Measurements from ENCODE around the gene GTF3C4.

Gene GTF3C4

GRCh38 chr9:132699956-132700355 is 29.7 kb downstream of the GTF3C4 start:
- peaks cover 11% of the 10 kb centered on the region for H3K9me3 ChIP-seq (ENCODE audit: low read length)
- no peaks in the 10 kb centered on the region for H4K20me1 ChIP-seq (ENCODE audit: insufficient read depth, low read length)
- no peak overlapping the region for H3K4me3 ChIP-seq (ENCODE audit: low read depth, low read length, poor library complexity, severe bottlenecking)
- H2AFZ ChIP-seq (ENCODE audit: low read length): no peak overlapping the region
- H3K9me2 ChIP-seq (ENCODE audit: low read depth, low read length): no peaks in the 10 kb centered on the region
- no peaks in the 10 kb centered on the region for H3K4me1 ChIP-seq (ENCODE audit: insufficient read depth, low read length, severe bottlenecking)
- no peaks in the 10 kb centered on the region for H3F3A ChIP-seq (ENCODE audit: insufficient read depth, low read length)
- no peak overlapping the region for H3K4me2 ChIP-seq (ENCODE audit: low read length)
- H3K36me3 ChIP-seq (ENCODE audit: insufficient read depth, low read length): no peaks in the 10 kb centered on the region
- no peaks in the 10 kb centered on the region for H3K27me3 ChIP-seq (ENCODE audit: insufficient read depth, low read length)
- no peaks in the 10 kb centered on the region for H3K79me2 ChIP-seq (ENCODE audit: insufficient read depth, low read length)
- no peak overlapping the region for H3K9ac ChIP-seq (ENCODE audit: low read length)
- H3K27ac ChIP-seq (ENCODE audit: low read depth, low read length, poor library complexity, severe bottlenecking): no peak overlapping the region
- no peak for TF ChIP-seq EZH2 (IDR thresholded peaks at IDR 0.05; ENCODE audit: borderline replicate concordance, low read length)
- no peak for TF ChIP-seq CTCF (IDR thresholded peaks at IDR 0.05; ENCODE audit: low read length)

GRCh38 chr9:132702254-132702653 is 32.0 kb downstream of the GTF3C4 start:
- H3K27me3 ChIP-seq (ENCODE audit: insufficient read depth, low read length): no peaks in the 10 kb centered on the region
- no peak overlapping the region for H3K4me3 ChIP-seq (ENCODE audit: low read depth, low read length, poor library complexity, severe bottlenecking)
- no peak overlapping the region for H3K9ac ChIP-seq (ENCODE audit: low read length)
- no peaks in the 10 kb centered on the region for H3K9me2 ChIP-seq (ENCODE audit: low read depth, low read length)
- H2AFZ ChIP-seq (ENCODE audit: low read length): no peak overlapping the region
- H3K79me2 ChIP-seq (ENCODE audit: insufficient read depth, low read length): no peaks in the 10 kb centered on the region
- no peak overlapping the region for H3K4me2 ChIP-seq (ENCODE audit: low read length)
- peaks cover 11% of the 10 kb centered on the region for H3K9me3 ChIP-seq (ENCODE audit: low read length)
- no peak overlapping the region for H3K27ac ChIP-seq (ENCODE audit: low read depth, low read length, poor library complexity, severe bottlenecking)
- H3K36me3 ChIP-seq (ENCODE audit: insufficient read depth, low read length): no peaks in the 10 kb centered on the region
- no peaks in the 10 kb centered on the region for H3F3A ChIP-seq (ENCODE audit: insufficient read depth, low read length)
- no peak for TF ChIP-seq EZH2 (IDR thresholded peaks at IDR 0.05; ENCODE audit: borderline replicate concordance, low read length)
- no peak for TF ChIP-seq CTCF (IDR thresholded peaks at IDR 0.05; ENCODE audit: low read length)
- H4K20me1 ChIP-seq (ENCODE audit: insufficient read depth, low read length): no peaks in the 10 kb centered on the region
- H3K4me1 ChIP-seq (ENCODE audit: insufficient read depth, low read length, severe bottlenecking): no peaks in the 10 kb centered on the region

- Histone ChIP-seq H3K27ac (ENCODE audit: low read depth, low read length, poor library complexity, severe bottlenecking) (no peak overlapping the region), H3K9ac (ENCODE audit: low read length) (no peak overlapping the region), H3K9me3 (ENCODE audit: low read length) (peaks cover 2% of the 10 kb centered on the region; the same call in 1 of the 2 replicates), H4K20me1 (ENCODE audit: insufficient read depth, low read length) (no peaks in the 10 kb centered on the region), H3K79me2 (ENCODE audit: insufficient read depth, low read length) (no peaks in the 10 kb centered on the region), H3K4me3 (ENCODE audit: low read depth, low read length, poor library complexity, severe bottlenecking) (no peak overlapping the region), H3F3A (ENCODE audit: insufficient read depth, low read length) (no peaks in the 10 kb centered on the region), H3K36me3 (ENCODE audit: insufficient read depth, low read length) (no peaks in the 10 kb centered on the region), H3K27me3 (ENCODE audit: insufficient read depth, low read length) (no peaks in the 10 kb centered on the region), H3K9me2 (ENCODE audit: low read depth, low read length) (no peaks in the 10 kb centered on the region), H2AFZ (ENCODE audit: low read length) (no peak overlapping the region), H3K4me2 (ENCODE audit: low read length) (no peak overlapping the region), H3K4me1 (ENCODE audit: insufficient read depth, low read length, severe bottlenecking) (no peaks in the 10 kb centered on the region)
- TF ChIP-seq CTCF (IDR thresholded peaks at IDR 0.05; ENCODE audit: low read length): no peak
- TF ChIP-seq EZH2 (IDR thresholded peaks at IDR 0.05; ENCODE audit: borderline replicate concordance, low read length): no peak
These were observed 33.1 kb downstream of the GTF3C4 start for GRCh38 chr9:132703336-132703735.

Data from OCI-LY1 (cell line).